ENCODE measurements around the gene PNPLA3.
A peak's percentile ranks its signal among the peaks of the same experiment; 100 is the strongest.

Gene PNPLA3

GRCh38 chr22:43931771-43932170 is 8.2 kb downstream of the PNPLA3 start:
- no peak for DNase-seq (ENCODE audit: low read depth)
- H3K4me3 ChIP-seq (ENCODE audit: low read depth, low read length) = no peak overlapping the region
- no peak for TF ChIP-seq CTCF (IDR thresholded peaks at IDR 0.05; ENCODE audit: low read depth, low read length)
- no peak for TF ChIP-seq MYC (IDR thresholded peaks at IDR 0.05; ENCODE audit: low read depth, low read length)
- TF ChIP-seq POLR2A (IDR thresholded peaks at IDR 0.05; ENCODE audit: extremely low read depth, insufficient read length) = no peak
- no peak for TF ChIP-seq MAX (IDR thresholded peaks at IDR 0.05; ENCODE audit: low read depth, low read length)

GRCh38 chr22:43941449-43941848 is 17.8 kb downstream of the PNPLA3 start:
- H3K4me3 ChIP-seq (ENCODE audit: low read depth, low read length) = no peak overlapping the region
- no peak for DNase-seq (ENCODE audit: low read depth)
- TF ChIP-seq CTCF (IDR thresholded peaks at IDR 0.05; ENCODE audit: low read depth, low read length) = no peak
- no peak for TF ChIP-seq MAX (IDR thresholded peaks at IDR 0.05; ENCODE audit: low read depth, low read length)
- no peak for TF ChIP-seq MYC (IDR thresholded peaks at IDR 0.05; ENCODE audit: low read depth, low read length)
- TF ChIP-seq POLR2A (IDR thresholded peaks at IDR 0.05; ENCODE audit: extremely low read depth, insufficient read length) = no peak

GRCh38 chr22:43944670-43945430 is 21.2 kb downstream of the PNPLA3 start:
- H3K4me3 ChIP-seq (ENCODE audit: low read depth, low read length) = no peak overlapping the region
- DNase-seq (ENCODE audit: low read depth) = peak; percentile 91
- TF ChIP-seq MAX (IDR thresholded peaks at IDR 0.05; ENCODE audit: low read depth, low read length) (no peak), CTCF (IDR thresholded peaks at IDR 0.05; ENCODE audit: low read depth, low read length) (no peak), POLR2A (IDR thresholded peaks at IDR 0.05; ENCODE audit: extremely low read depth, insufficient read length) (no peak), MYC (IDR thresholded peaks at IDR 0.05; ENCODE audit: low read depth, low read length) (no peak)

GRCh38 chr22:43945632-43946383 is 22.2 kb downstream of the PNPLA3 start:
- peak; percentile 90 for DNase-seq (ENCODE audit: low read depth)
- H3K4me3 ChIP-seq (ENCODE audit: low read depth, low read length) = no peak overlapping the region
- TF ChIP-seq MYC (IDR thresholded peaks at IDR 0.05; ENCODE audit: low read depth, low read length) = peak; percentile 39; the same call in 1 of the 2 replicates
- TF ChIP-seq CTCF (IDR thresholded peaks at IDR 0.05; ENCODE audit: low read depth, low read length) = peak; percentile 82
- no peak for TF ChIP-seq POLR2A (IDR thresholded peaks at IDR 0.05; ENCODE audit: extremely low read depth, insufficient read length)
- peak; percentile 44 for TF ChIP-seq MAX (IDR thresholded peaks at IDR 0.05; ENCODE audit: low read depth, low read length)

GRCh38 chr22:43946384-43946667 is 22.7 kb downstream of the PNPLA3 start:
- TF ChIP-seq MYC (IDR thresholded peaks at IDR 0.05; ENCODE audit: low read depth, low read length) = no peak
- peak; percentile 31 for TF ChIP-seq CTCF (IDR thresholded peaks at IDR 0.05; ENCODE audit: low read depth, low read length)
- peak; percentile 46 for DNase-seq (ENCODE audit: low read depth)
- H3K4me3 ChIP-seq (ENCODE audit: low read depth, low read length) = no peak overlapping the region
